Stomach (tissue), 9 donors: ENCODE measurements around the gene UPK3A. TPM values are rescaled to one million over a fixed set of nuclear protein-coding genes. Genes with fewer than 3 reads are reported as not detected.
A peak's percentile ranks its signal among the peaks of the same experiment; 100 is the strongest.

Experiments used
- DNase-seq, 2 donors: peaks; one replicate each; pipeline versions ENCODE4 v3.0.0 to v3.0.0-alpha.2; 2013 to 2019
- H3K27ac ChIP-seq, 5 donors: fragments of 200-600 bp in 4 of 5; sonication (generic) in 4 of 5; one replicate each; pipeline ENCODE4 v1.5.1; 2013 to 2019; ENCODE audit warnings: mild to moderate bottlenecking in 1 of 5, moderate library complexity in 1 of 5
- H3K27me3 ChIP-seq, 3 donors: fragments of 200-600 bp; sonication (generic); one replicate each; pipeline ENCODE4 v1.5.1; 2017 to 2019; ENCODE audit warnings: mixed run types in 1 of 3
- H3K36me3 ChIP-seq, 4 donors: fragments of 200-600 bp; sonication (generic); 1 replicate in 3 of 4; 2 replicates in 1 of 4; pipeline ENCODE4 v1.5.1; 2016 to 2019
- H3K4me1 ChIP-seq, 4 donors: fragments of 200-600 bp; sonication (generic); one replicate each; pipeline ENCODE4 v1.5.1; 2016 to 2019
- H3K4me3 ChIP-seq, 4 donors: fragments of 200-600 bp; sonication (generic) in 3 of 4; one replicate each; pipeline ENCODE4 v1.5.1; 2016 to 2019; ENCODE audit warnings: mild to moderate bottlenecking in 1 of 4
- H3K9me3 ChIP-seq, 4 donors: fragments of 200-600 bp; sonication (generic); one replicate each; pipeline ENCODE4 v1.5.1; 2016 to 2019
- EP300 ChIP-seq: sonication (generic); formaldehyde crosslinking; IDR thresholded peaks from one replicate; pipeline ENCODE4 v1.6.1; 2017; ENCODE audit warnings: antibody characterized with exemption
- POLR2A ChIP-seq, 4 donors: fragments of 450-650 bp; IDR thresholded peaks; one replicate each; pipeline ENCODE4 v1.6.1; 2016; ENCODE audit warnings: antibody characterized with exemption in 4 of 4, control low read depth in 2 of 4, mild to moderate bottlenecking in 1 of 4, moderate library complexity in 1 of 4
- POLR2AphosphoS5 ChIP-seq, 3 donors: sonication (generic); formaldehyde crosslinking; IDR thresholded peaks; one replicate each; pipeline ENCODE4 v1.6.1; 2016; ENCODE audit warnings: antibody characterized with exemption in 3 of 3
- WGBS, 5 donors: extraction: QIAGEN DNeasy Blood & Tissue Kit in 3 of 5; methylation state at CpG; one replicate each; pipeline versions ENCODE4 v1.1.5 to v1.1.7; 2013 to 2018; 5-methylcytosine and 5-hydroxymethylcytosine counted together
- intact Hi-C: fragments of 100-400 bp; cut with DNase I; formaldehyde crosslinking; loops from one replicate; pipeline ENCODE4 v1.15.1; 2023; ENCODE audit warnings: low total_unique reads
- polyA plus RNA-seq, 3 donors: library from polyadenylated mRNA; stranded (reverse); fragments of 200-250 nt; gene quantifications; one replicate each; pipeline ENCODE4 v1.2.3, GENCODE V29; 2013
- total RNA-seq, 5 donors: library from RNA; depleted of rRNA; stranded (reverse); fragments of >200 nt; gene quantifications; one replicate each; pipeline versions ENCODE4 v1.1.0 to v1.2.3, GENCODE V29; 2014 to 2016
- TF ChIP-seq, protein P1 (sequence below), 7 experiments: fragments of 450-650 bp in 4 of 7; fragments of 200-600 bp in 3 of 7; sonication (generic) in 3 of 7; IDR thresholded peaks; one replicate each; pipeline ENCODE4 v1.5.1; 2016 to 2019; ENCODE audit warnings: antibody characterized with exemption in 7 of 7, control low read depth in 2 of 7, mild to moderate bottlenecking in 1 of 7
- donor health status: healthy with polysubstance abuse.
- donor health status: Bipolar disorder and iron deficiency.
- donor health status: healthy.

The UPK3A gene
- total and polyA plus RNA-seq, 8 donors: 0.10 to 1.3 (median 0.76) TPM; not detected in 5

GRCh38 chr22:45261407-45262088 lies 23.2 kb upstream of the UPK3A start:
- WGBS, 5 donors: 51 to 71% (median 62%) methylated on average over 19 to 20 of the region's 20 CpGs

DNA sequence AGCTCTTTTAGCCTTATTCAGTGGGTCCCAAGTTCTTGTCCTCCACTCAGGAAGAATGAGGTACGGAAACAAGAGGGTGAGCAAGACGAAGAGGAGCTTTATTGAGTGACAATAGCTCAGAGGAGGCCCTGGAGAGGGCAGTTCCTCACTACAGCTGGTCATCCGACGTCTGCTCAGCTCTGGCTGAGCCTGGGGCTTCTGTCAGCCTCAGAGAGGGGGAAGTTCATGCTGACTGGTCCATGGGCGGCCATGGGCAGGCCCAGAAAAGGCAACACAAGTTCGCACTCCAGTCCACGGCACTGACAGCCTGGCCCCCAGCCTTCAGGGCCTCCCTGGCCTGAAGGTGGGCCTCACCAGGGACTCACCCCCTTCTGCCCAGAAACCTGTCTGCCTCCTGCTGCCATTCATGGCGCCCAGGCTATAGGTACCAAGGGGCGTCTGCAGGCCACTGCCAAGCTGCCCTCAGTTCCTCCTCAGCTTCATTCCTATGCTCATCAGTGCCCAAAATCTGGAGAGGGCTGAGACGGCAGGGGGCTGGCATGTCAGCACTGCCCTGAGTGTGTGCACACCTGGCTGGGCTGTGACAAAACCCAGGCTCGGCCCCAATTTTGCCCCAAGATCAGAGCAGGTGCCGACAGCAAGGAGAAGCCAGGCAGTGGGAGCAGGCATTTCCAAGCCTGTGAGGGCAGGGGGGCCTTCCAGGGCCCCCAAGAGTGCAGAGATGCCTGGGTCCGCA lies 22.4 kb upstream of the UPK3A start:
- H3K4me3 ChIP-seq: no peak overlapping the region
- no peaks in the 10 kb centered on the region for H3K36me3 ChIP-seq
- intact Hi-C loops: no loop called here
- H3K27me3 ChIP-seq: peaks cover 0 to under 1% (median 0%) of the 10 kb centered on the region in 3 donors
- DNase-seq: no peak
- no peak for TF ChIP-seq POLR2A (IDR thresholded peaks at IDR 0.05)
- no peak for TF ChIP-seq EP300
- no peak for TF ChIP-seq POLR2AphosphoS5 (IDR thresholded peaks at IDR 0.05)
- TF ChIP-seq, protein P1, sequence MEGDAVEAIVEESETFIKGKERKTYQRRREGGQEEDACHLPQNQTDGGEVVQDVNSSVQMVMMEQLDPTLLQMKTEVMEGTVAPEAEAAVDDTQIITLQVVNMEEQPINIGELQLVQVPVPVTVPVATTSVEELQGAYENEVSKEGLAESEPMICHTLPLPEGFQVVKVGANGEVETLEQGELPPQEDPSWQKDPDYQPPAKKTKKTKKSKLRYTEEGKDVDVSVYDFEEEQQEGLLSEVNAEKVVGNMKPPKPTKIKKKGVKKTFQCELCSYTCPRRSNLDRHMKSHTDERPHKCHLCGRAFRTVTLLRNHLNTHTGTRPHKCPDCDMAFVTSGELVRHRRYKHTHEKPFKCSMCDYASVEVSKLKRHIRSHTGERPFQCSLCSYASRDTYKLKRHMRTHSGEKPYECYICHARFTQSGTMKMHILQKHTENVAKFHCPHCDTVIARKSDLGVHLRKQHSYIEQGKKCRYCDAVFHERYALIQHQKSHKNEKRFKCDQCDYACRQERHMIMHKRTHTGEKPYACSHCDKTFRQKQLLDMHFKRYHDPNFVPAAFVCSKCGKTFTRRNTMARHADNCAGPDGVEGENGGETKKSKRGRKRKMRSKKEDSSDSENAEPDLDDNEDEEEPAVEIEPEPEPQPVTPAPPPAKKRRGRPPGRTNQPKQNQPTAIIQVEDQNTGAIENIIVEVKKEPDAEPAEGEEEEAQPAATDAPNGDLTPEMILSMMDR (IDR thresholded peaks at IDR 0.05): no peak
- no peak overlapping the region for H3K27ac ChIP-seq
- peaks cover 0 to 20% (median 10%) of the 10 kb centered on the region in 4 donors for H3K4me1 ChIP-seq
- no peaks in the 10 kb centered on the region for H3K9me3 ChIP-seq
- 60 to 95% (median 77%) methylated on average over 7 to 13 of the region's 13 CpGs for WGBS, 5 donors

More at GRCh38 chr22:45261407-45262088, 23.2 kb upstream of the UPK3A start:
- Histone ChIP-seq H3K4me3 (no peak overlapping the region), H3K36me3 (no peaks in the 10 kb centered on the region), H3K27ac (no peak overlapping the region), H3K4me1 (peaks cover 0 to 20% (median 10%) of the 10 kb centered on the region in 4 donors), H3K27me3 (no peaks in the 10 kb centered on the region), H3K9me3 (no peaks in the 10 kb centered on the region)
- no peak for TF ChIP-seq EP300
- TF ChIP-seq, protein P1 (IDR thresholded peaks at IDR 0.05): no peak
- no peak for TF ChIP-seq POLR2AphosphoS5 (IDR thresholded peaks at IDR 0.05)
- no peak for TF ChIP-seq POLR2A (IDR thresholded peaks at IDR 0.05)
- intact Hi-C loops: no loop called here
- DNase-seq: peak in 1 of 2 donors; percentile 60

DNA sequence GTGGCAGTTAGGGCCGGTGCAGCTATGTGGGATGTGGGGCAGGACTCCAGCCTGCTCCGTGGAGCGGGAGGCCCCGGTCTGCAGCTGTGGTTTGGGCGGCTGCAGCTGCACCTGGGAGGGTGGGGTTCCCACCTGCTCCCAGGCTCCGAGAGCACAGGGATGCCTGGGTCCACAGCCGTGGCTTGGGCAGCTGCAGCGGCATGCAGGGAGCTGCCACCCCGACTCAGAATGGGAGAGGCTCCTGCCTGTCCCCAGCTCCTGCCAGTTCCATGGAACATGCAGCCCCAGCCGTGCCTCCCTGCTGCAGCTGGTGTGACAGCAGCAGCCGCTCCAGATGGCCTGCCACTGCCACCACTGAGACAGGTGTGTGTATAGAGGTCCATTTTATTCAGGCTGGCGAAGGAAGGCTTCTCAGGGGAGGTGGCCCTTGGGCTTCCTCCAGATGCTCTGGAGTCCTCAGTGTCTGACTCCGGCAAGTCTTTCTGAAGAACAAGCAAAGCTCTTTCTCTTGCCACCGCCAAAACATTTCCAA lies 21.8 kb upstream of the UPK3A start:
- Histone ChIP-seq H3K27ac (peak overlapping the region in 2 of 5 donors; percentile 23 to 37), H3K4me1 (peaks cover 3 to 23% (median 12%) of the 10 kb centered on the region in 4 donors), H3K9me3 (no peaks in the 10 kb centered on the region), H3K36me3 (no peaks in the 10 kb centered on the region), H3K4me3 (no peak overlapping the region), H3K27me3 (peaks cover 0 to 7% (median 0%) of the 10 kb centered on the region in 3 donors)
- DNase-seq: no peak
- TF ChIP-seq, protein P1 (IDR thresholded peaks at IDR 0.05): no peak
- TF ChIP-seq EP300 (no peak), POLR2AphosphoS5 (IDR thresholded peaks at IDR 0.05) (no peak), POLR2A (IDR thresholded peaks at IDR 0.05) (no peak)
- intact Hi-C loops: no loop called here
- WGBS, 5 donors: 56 to 85% (median 81%) methylated on average over 6 to 14 of the region's 14 CpGs

GRCh38 chr22:45263463-45264269 lies 21.1 kb upstream of the UPK3A start:
- Histone ChIP-seq H3K4me3 (no peak overlapping the region), H3K36me3 (no peaks in the 10 kb centered on the region), H3K27ac (peak overlapping the region in 3 of 5 donors; percentile 23 to 45 (median 37)), H3K9me3 (no peaks in the 10 kb centered on the region), H3K27me3 (peaks cover 0 to 10% (median 0%) of the 10 kb centered on the region in 3 donors), H3K4me1 (peaks cover 5 to 30% (median 18%) of the 10 kb centered on the region in 4 donors)
- intact Hi-C loops: no loop called here
- TF ChIP-seq POLR2A (IDR thresholded peaks at IDR 0.05) (no peak), POLR2AphosphoS5 (IDR thresholded peaks at IDR 0.05) (peak in 2 of 3 donors; percentile 4 to 70), EP300 (no peak)
- TF ChIP-seq, protein P1 (IDR thresholded peaks at IDR 0.05): peak in 5 of 7 experiments; percentile 65 to 83 (median 66)
- WGBS, 5 donors: 18 to 30% (median 25%) methylated on average over 17 of the region's 17 CpGs
- peak; percentile 78 to 90 for DNase-seq
